Endothelial cell (in vitro differentiated cells): ENCODE results near the gene DIP2C. TPM values are rescaled to one million over a fixed set of nuclear protein-coding genes. Genes with fewer than 3 reads are reported as not detected.

ENCODE experiments used
- DNase-seq: peaks from one replicate; pipeline ENCODE4 v3.0.0; 2021; ENCODE audit warnings: low spot score
- H3K27ac Mint-ChIP-seq: one replicate; pipeline ENCODE4 v1.8.0; 2021; ENCODE audit warnings: mixed read lengths, inconsistent platforms; ENCODE audit not compliant: unreplicated experiment
- H3K27me3 Mint-ChIP-seq: one replicate; pipeline ENCODE4 v1.8.0; 2021; ENCODE audit warnings: mild to moderate bottlenecking, moderate library complexity, mixed read lengths, inconsistent platforms; ENCODE audit not compliant: unreplicated experiment
- H3K36me3 Mint-ChIP-seq: one replicate; pipeline ENCODE4 v1.8.0; 2021; ENCODE audit warnings: mild to moderate bottlenecking, low read depth, mixed read lengths, inconsistent platforms; ENCODE audit not compliant: unreplicated experiment
- H3K4me1 Mint-ChIP-seq: one replicate; pipeline ENCODE4 v1.8.0; 2021; ENCODE audit warnings: mild to moderate bottlenecking, mixed read lengths, inconsistent platforms; ENCODE audit not compliant: unreplicated experiment
- H3K4me3 Mint-ChIP-seq: one replicate; pipeline ENCODE4 v1.8.0; 2021; ENCODE audit warnings: mild to moderate bottlenecking, mixed read lengths, inconsistent platforms; ENCODE audit not compliant: unreplicated experiment
- H3K9me3 Mint-ChIP-seq: one replicate; pipeline ENCODE4 v1.8.0; 2021; ENCODE audit warnings: mixed read lengths, inconsistent platforms; ENCODE audit not compliant: unreplicated experiment
- total RNA-seq: library from RNA; stranded (reverse); fragmentation: NEBNext Ultra II Directional; extraction: Animal tissue kit (Norgen Biotek cat#: 25700); gene quantifications from one replicate; pipeline ENCODE4 v1.2.1, GENCODE V29; 2021; ENCODE audit not compliant: unreplicated experiment
- TF ChIP-seq, protein P1 (sequence below): fragments of 200-600 bp; sonication (generic); IDR thresholded peaks from one replicate; pipeline ENCODE4 v1.5.0; 2021; ENCODE audit warnings: antibody characterized with exemption; ENCODE audit not compliant: unreplicated experiment

DIP2C gene
- total RNA-seq, 1 donor from 2014 or later, result 13.1 TPM

DNA sequence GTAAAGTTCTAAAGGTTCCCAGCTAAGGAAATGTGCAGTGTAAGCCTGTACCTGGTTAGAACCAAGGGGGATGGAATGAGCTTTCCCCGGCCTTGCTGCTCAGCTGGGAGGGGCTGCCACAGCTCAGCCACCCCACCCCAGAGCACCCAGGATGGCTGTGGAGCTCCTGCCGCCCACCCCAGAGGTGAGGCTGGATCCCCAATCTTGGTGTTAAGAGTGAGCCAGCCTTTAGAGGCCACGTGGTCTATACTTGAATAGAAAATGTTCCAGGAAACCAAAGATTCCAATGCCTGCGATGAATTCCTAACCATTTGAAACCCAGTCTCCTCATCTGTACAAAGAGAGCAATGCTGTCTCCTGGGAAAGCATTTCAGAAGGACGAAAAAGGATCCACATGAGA is 16.5 kb downstream of the DIP2C start:
- peaks cover 5% of the 10 kb centered on the region for H3K4me1 Mint-ChIP-seq
- H3K27ac Mint-ChIP-seq, result no peak overlapping the region
- no peak overlapping the region for H3K4me3 Mint-ChIP-seq
- H3K9me3 Mint-ChIP-seq, result no peaks in the 10 kb centered on the region
- no peaks in the 10 kb centered on the region for H3K27me3 Mint-ChIP-seq
- TF ChIP-seq, protein P1, sequence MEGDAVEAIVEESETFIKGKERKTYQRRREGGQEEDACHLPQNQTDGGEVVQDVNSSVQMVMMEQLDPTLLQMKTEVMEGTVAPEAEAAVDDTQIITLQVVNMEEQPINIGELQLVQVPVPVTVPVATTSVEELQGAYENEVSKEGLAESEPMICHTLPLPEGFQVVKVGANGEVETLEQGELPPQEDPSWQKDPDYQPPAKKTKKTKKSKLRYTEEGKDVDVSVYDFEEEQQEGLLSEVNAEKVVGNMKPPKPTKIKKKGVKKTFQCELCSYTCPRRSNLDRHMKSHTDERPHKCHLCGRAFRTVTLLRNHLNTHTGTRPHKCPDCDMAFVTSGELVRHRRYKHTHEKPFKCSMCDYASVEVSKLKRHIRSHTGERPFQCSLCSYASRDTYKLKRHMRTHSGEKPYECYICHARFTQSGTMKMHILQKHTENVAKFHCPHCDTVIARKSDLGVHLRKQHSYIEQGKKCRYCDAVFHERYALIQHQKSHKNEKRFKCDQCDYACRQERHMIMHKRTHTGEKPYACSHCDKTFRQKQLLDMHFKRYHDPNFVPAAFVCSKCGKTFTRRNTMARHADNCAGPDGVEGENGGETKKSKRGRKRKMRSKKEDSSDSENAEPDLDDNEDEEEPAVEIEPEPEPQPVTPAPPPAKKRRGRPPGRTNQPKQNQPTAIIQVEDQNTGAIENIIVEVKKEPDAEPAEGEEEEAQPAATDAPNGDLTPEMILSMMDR, result no peak
- H3K36me3 Mint-ChIP-seq, result peaks cover 9% of the 10 kb centered on the region
- DNase-seq, result no peak

DNA sequence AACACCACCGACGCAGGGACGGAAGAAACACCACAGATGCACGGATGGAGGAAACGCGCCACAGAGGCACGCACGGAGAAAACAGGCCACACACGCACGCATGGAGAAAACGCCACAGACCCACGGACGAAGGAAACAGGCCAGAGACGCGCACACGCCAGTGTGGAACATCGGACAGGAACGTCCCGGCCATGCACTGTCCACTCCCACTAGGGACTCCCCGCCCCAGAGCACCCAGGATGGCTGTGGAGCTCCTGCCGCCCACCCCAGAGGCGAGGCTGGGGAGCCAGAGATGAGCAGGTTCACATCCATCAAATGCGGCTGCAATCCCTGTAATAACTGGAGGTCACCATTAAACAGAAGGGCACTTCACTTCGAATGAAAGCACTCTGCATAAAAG is 17.3 kb downstream of the DIP2C start:
- no peak for DNase-seq
- Mint-ChIP-seq H3K9me3 (no peaks in the 10 kb centered on the region), H3K4me1 (peaks cover 3% of the 10 kb centered on the region), H3K27ac (no peak overlapping the region), H3K36me3 (peaks cover 9% of the 10 kb centered on the region), H3K4me3 (no peak overlapping the region), H3K27me3 (no peaks in the 10 kb centered on the region)
- TF ChIP-seq, protein P1, result no peak

DNA sequence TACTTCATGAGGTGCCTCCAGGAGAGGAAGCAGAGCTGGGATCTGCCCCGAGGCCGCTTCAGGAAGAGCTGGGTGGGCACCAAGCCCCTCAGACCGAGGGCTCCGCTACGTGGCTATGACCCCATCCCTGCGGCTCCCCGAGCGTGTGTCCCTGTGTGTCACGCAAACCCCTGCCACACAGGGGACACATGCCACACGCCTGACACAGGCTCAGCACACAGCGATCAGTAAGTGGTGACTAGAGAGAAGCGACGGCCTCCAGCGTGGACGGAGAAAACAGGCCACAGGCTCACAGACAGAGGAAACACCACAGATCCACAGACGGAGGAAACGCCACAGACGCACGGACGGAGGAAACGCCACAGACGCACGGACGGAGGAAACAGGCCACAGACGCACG is 18.5 kb downstream of the DIP2C start:
- TF ChIP-seq, protein P1, result no peak
- H3K27me3 Mint-ChIP-seq, result no peaks in the 10 kb centered on the region
- H3K36me3 Mint-ChIP-seq, result peaks cover 9% of the 10 kb centered on the region
- no peak overlapping the region for H3K4me3 Mint-ChIP-seq
- no peaks in the 10 kb centered on the region for H3K9me3 Mint-ChIP-seq
- no peak overlapping the region for H3K27ac Mint-ChIP-seq
- no peaks in the 10 kb centered on the region for H3K4me1 Mint-ChIP-seq
- no peak for DNase-seq

DNA sequence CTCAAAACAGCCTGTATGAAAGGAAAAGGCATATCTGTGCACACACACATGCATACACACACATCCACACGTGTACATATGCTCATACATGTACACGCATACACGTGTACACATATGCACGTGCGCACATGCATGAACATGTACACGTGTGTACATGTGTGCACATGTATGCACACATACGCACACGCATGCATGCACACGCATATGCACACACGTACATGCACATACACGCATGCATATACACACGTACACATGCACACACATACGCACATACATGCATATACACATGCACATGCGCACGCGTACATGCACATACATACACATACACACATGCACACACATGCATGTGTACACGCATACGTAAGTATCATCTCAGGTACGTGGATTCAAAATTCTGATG is 19.4 kb downstream of the DIP2C start:
- TF ChIP-seq, protein P1, result no peak
- no peaks in the 10 kb centered on the region for H3K9me3 Mint-ChIP-seq
- peaks cover 9% of the 10 kb centered on the region for H3K36me3 Mint-ChIP-seq
- no peak overlapping the region for H3K4me3 Mint-ChIP-seq
- no peaks in the 10 kb centered on the region for H3K4me1 Mint-ChIP-seq
- DNase-seq, result no peak
- no peak overlapping the region for H3K27ac Mint-ChIP-seq
- H3K27me3 Mint-ChIP-seq, result no peaks in the 10 kb centered on the region

DNA sequence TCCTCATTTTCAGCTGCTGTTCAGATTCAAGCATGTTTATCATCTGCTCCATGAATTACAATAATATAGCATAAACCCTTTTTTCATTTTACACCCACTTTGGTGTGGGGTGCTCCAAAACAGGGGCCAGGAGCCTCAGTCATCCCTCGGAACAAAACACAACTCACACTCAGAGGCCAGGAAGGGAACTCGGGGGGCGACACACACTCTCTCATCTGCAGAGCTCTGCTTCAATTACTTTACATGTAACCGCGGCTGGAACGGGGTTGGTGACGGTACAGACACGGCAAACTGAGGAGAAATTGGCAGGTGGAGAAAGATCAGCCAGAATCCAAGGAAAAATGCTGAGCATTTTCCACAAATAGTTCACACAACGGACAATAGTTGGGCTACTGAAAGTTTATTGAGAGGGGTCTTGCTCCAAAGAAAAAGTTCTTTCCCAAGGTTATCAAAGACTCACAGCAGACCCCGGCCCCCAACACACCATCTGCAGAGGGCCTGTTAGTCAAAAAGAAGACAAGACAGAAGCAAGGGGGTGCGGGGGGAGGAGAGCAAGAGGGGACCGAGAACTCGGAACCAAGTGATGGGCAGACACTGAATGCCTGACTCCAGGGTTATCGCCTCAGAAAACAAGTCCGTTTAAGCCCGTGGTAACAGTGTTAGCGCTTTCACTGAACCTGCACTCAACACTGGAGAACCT is 20.5 kb downstream of the DIP2C start:
- H3K27ac Mint-ChIP-seq, result no peak overlapping the region
- no peak for DNase-seq
- no peaks in the 10 kb centered on the region for H3K9me3 Mint-ChIP-seq
- TF ChIP-seq, protein P1, result no peak
- no peaks in the 10 kb centered on the region for H3K4me1 Mint-ChIP-seq
- peaks cover 9% of the 10 kb centered on the region for H3K36me3 Mint-ChIP-seq
- H3K4me3 Mint-ChIP-seq, result no peak overlapping the region
- no peaks in the 10 kb centered on the region for H3K27me3 Mint-ChIP-seq
